Measurements from ENCODE around the gene CACNA2D3.

CACNA2D3 gene

GRCh38 chr3:54909191-54909590 lies 786.8 kb downstream of the CACNA2D3 start:
- DNase-seq (ENCODE audit: low read depth), result no peak
- TF ChIP-seq CTCF (IDR thresholded peaks at IDR 0.05; ENCODE audit: insufficient read depth, low read depth, low read length, missing control alignments), result no peak
- no peak overlapping the region for H3K4me3 ChIP-seq (ENCODE audit: low read depth, low read length)

DNA sequence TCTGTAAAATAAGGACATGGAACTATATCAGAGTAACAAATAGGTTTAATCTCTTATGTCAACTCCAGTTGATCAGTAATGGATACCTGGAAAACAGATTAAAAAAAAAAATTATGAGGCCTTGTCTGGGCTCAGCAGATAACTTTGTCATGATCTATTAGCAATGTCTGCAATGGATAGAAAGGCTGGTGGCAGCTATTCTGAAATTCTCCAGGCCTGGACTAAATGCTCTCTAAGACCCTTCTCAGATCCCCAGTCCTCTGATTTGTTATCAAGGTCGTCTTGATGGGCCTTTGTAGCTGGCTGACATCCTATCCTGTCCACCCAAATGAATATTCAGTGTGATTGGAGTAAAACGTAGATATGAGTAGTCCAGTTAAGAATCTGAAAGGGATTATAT lies 791.8 kb downstream of the CACNA2D3 start:
- no peak for DNase-seq (ENCODE audit: low read depth)
- no peak for TF ChIP-seq CTCF (IDR thresholded peaks at IDR 0.05; ENCODE audit: insufficient read depth, low read depth, low read length, missing control alignments)
- H3K4me3 ChIP-seq (ENCODE audit: low read depth, low read length), result no peak overlapping the region

GRCh38 chr3:54915181-54915580 lies 792.8 kb downstream of the CACNA2D3 start:
- no peak for DNase-seq (ENCODE audit: low read depth)
- H3K4me3 ChIP-seq (ENCODE audit: low read depth, low read length), result no peak overlapping the region
- no peak for TF ChIP-seq CTCF (IDR thresholded peaks at IDR 0.05; ENCODE audit: insufficient read depth, low read depth, low read length, missing control alignments)

- no peak for TF ChIP-seq CTCF (IDR thresholded peaks at IDR 0.05; ENCODE audit: insufficient read depth, low read depth, low read length, missing control alignments)
- DNase-seq (ENCODE audit: low read depth), result no peak
- no peak overlapping the region for H3K4me3 ChIP-seq (ENCODE audit: low read depth, low read length)
Measured at GRCh38 chr3:54915976-54916375, 793.6 kb downstream of the CACNA2D3 start.

DNA sequence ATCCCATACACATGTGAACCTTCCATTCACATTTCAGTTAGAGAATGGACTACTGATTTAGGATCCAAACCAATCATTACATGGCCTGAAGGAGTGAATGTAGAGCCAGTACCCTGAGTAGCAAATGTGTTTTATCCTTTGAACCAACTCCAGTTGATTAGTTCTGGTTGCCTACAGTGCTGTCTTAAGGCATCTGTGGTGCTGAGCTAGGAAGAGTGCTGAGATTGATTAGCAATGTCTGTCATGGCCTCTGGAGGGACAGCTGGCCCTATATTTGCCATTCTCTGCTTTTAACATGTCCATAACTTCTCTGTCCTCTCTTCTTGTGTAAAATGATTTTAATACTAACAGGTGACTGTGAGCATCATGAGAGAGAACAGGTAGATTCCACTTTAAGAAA lies 794.4 kb downstream of the CACNA2D3 start:
- H3K4me3 ChIP-seq (ENCODE audit: low read depth, low read length), result no peak overlapping the region
- TF ChIP-seq CTCF (IDR thresholded peaks at IDR 0.05; ENCODE audit: insufficient read depth, low read depth, low read length, missing control alignments), result no peak
- no peak for DNase-seq (ENCODE audit: low read depth)

DNA sequence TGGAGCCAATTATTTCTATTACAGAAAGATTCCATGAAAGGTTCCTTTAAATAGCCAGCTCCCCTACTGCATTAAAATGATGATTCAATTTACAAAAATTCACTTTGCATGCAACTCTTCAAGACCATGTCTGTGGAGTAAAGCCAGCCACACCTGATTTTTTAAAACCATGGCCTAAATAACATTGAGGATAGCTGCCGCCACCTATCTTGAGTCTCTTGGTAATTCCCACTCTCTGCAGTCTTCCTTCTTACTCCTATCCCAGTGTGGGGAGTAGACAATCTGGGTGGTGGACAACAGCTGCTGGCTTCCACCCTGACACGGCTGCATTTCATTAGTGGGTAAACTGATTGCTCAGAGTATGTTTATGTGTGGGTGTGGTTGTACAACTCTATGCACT lies 794.8 kb downstream of the CACNA2D3 start:
- DNase-seq (ENCODE audit: low read depth), result no peak

More for the DNA sequence above, 794.8 kb downstream of the CACNA2D3 start:
- no peak overlapping the region for H3K4me3 ChIP-seq (ENCODE audit: low read depth, low read length)
- TF ChIP-seq CTCF (IDR thresholded peaks at IDR 0.05; ENCODE audit: insufficient read depth, low read depth, low read length, missing control alignments), result no peak
